ENCODE measurements around the gene RPS26. TPM values are rescaled to one million over a fixed set of nuclear protein-coding genes. Genes with fewer than 3 reads are reported as not detected.

The RPS26 gene
- total and polyA plus RNA-seq, 2 of the 13 experiments (the other 11 are each of a cell fraction or from before 2014, with no cell fraction given), result 150 to 421 TPM

- TF ChIP-seq ZNF816 (CRISPR knock-in tag; IDR thresholded peaks at IDR 0.05; ENCODE audit: borderline replicate concordance) (peak; percentile 42; the same call in 1 of the 2 replicates), SOX13 (IDR thresholded peaks at IDR 0.05) (0 out of 2 replicates have a peak, but pooled peaks have one; percentile 41), SOX13 (CRISPR knock-in tag; conservative IDR thresholded peaks at IDR 0.05 in 1 of 2, IDR thresholded peaks at IDR 0.05 in 1 of 2) (peak in 1 of 2 experiments; percentile 48; a peak in 2 of 4 replicates), ZGPAT (CRISPR knock-in tag; IDR thresholded peaks at IDR 0.05) (peak; percentile 78; the same call in 1 of the 2 replicates), ZNF740 (CRISPR knock-in tag; IDR thresholded peaks at IDR 0.05) (peak; percentile 89), HMGA1 (CRISPR knock-in tag; conservative IDR thresholded peaks at IDR 0.05) (no peak), ASH2L (IDR thresholded peaks at IDR 0.05; ENCODE audit: insufficient read length, low read depth, low read length) (peak; percentile 99), HCFC1 (IDR thresholded peaks at IDR 0.05; ENCODE audit: low read depth, low read length) (peak; percentile 85), ZNF263 (CRISPR knock-in tag; IDR thresholded peaks at IDR 0.05) (peak; percentile 65; the same call in 1 of the 2 replicates), ZNF331 (CRISPR knock-in tag; IDR thresholded peaks at IDR 0.05) (peak; percentile 56), ZNF260 (CRISPR knock-in tag; IDR thresholded peaks at IDR 0.05; ENCODE audit: borderline replicate concordance, low read depth) (no peak), MZF1 (CRISPR knock-in tag; IDR thresholded peaks at IDR 0.05; ENCODE audit: borderline replicate concordance) (no peak), ZNF547 (CRISPR knock-in tag; IDR thresholded peaks at IDR 0.05) (no peak; the same call in 1 of the 2 replicates), GATAD2A (CRISPR knock-in tag; IDR thresholded peaks at IDR 0.05) (peak; percentile 60), GLI4 (CRISPR knock-in tag; IDR thresholded peaks at IDR 0.05; ENCODE audit: borderline replicate concordance) (no peak), ZNF431 (CRISPR knock-in tag; IDR thresholded peaks at IDR 0.05; ENCODE audit: borderline replicate concordance, low read depth) (no peak; the same call in 1 of the 2 replicates), REXO4 (CRISPR knock-in tag; IDR thresholded peaks at IDR 0.05; ENCODE audit: borderline replicate concordance) (no peak), SAFB2 (CRISPR knock-in tag; IDR thresholded peaks at IDR 0.05; ENCODE audit: borderline replicate concordance, low read depth) (0 out of 2 replicates have a peak, but pooled peaks have one; percentile 38), IRX3 (CRISPR knock-in tag; IDR thresholded peaks at IDR 0.05; ENCODE audit: borderline replicate concordance, low read depth) (no peak), HMG20A (CRISPR knock-in tag; IDR thresholded peaks at IDR 0.05; ENCODE audit: borderline replicate concordance) (peak; percentile 39; the same call in 1 of the 2 replicates), TBP (CRISPR knock-in tag; IDR thresholded peaks at IDR 0.05) (no peak), ZBTB43 (CRISPR knock-in tag; conservative IDR thresholded peaks at IDR 0.05) (peak; percentile 75; the same call in 1 of the 2 replicates), GABPA (IDR thresholded peaks at IDR 0.05; ENCODE audit: low read depth, low read length) (peak; percentile 92), GABPA (CRISPR knock-in tag; IDR thresholded peaks at IDR 0.05; ENCODE audit: low read depth) (peak; percentile 98), KLF13 (CRISPR knock-in tag; IDR thresholded peaks at IDR 0.05) (no peak; the same call in 1 of the 2 replicates), AGO1 (IDR thresholded peaks at IDR 0.05; ENCODE audit: low read depth, low read length, poor library complexity, severe bottlenecking) (no peak), ZFP1 (CRISPR knock-in tag; IDR thresholded peaks at IDR 0.05) (peak; percentile 75)
These were observed at the start of gene RPS26 (continued) for GRCh38 chr12:56041552-56042429.
